Activated naive CD8-positive, alpha-beta T cell treated with anti-CD3 and anti-CD28 coated beads, Interleukin-2, amount 10 ng/mL, durations not matched to agents 7 days and 5 days (primary cell): ENCODE measurements around the gene ACAP2. TPM values are rescaled to one million over a fixed set of nuclear protein-coding genes. Genes with fewer than 3 reads are reported as not detected.

Experiments
- ATAC-seq: fragments of 150-1000 bp; cut with Tn5 transposase; one replicate; pipeline ENCODE4 v1.10.0; 2021; ENCODE audit warnings: low read depth, moderate library complexity
- POLR2A ChIA-PET: fragments of 350-600 bp; sonication (Branson Sonifier 250); formaldehyde crosslinking; loops from one replicate; lab custom pipeline; 2021; ENCODE audit warnings: antibody characterized with exemption; lab: Charles Lee
- DNase-seq: peaks from one replicate; pipeline ENCODE4 v3.0.0; 2021
- H3K27ac Mint-ChIP-seq: one replicate; pipeline ENCODE4 v1.8.0; 2022; ENCODE audit warnings: mild to moderate bottlenecking, mixed read lengths
- H3K27me3 Mint-ChIP-seq: one replicate; pipeline ENCODE4 v1.8.0; 2022; ENCODE audit warnings: mild to moderate bottlenecking, moderate library complexity, mixed read lengths
- H3K36me3 Mint-ChIP-seq: one replicate; pipeline ENCODE4 v1.8.0; 2021; ENCODE audit warnings: mild to moderate bottlenecking, mixed read lengths
- H3K4me1 Mint-ChIP-seq: one replicate; pipeline ENCODE4 v1.8.0; 2021; ENCODE audit warnings: mixed read lengths
- H3K4me3 Mint-ChIP-seq: one replicate; pipeline ENCODE4 v1.8.0; 2022; ENCODE audit warnings: mild to moderate bottlenecking, moderate library complexity, mixed read lengths
- H3K9me3 Mint-ChIP-seq: one replicate; pipeline ENCODE4 v1.8.0; 2021; ENCODE audit warnings: mixed read lengths
- total RNA-seq, 2 experiments: library from RNA; stranded (reverse); gene quantifications; one replicate each; pipeline ENCODE4 v1.2.3, GENCODE V29; 2021

ACAP2 gene
- total RNA-seq, 2 experiments from 2014 or later = 68.3 to 73.4 TPM

GRCh38 chr3:195255571-195256501 is 187.0 kb downstream of the ACAP2 start:
- Mint-ChIP-seq H3K9me3 (no peaks in the 10 kb centered on the region), H3K4me1 (peaks cover 18% of the 10 kb centered on the region), H3K4me3 (no peak overlapping the region), H3K36me3 (peaks cover 1% of the 10 kb centered on the region), H3K27me3 (no peaks in the 10 kb centered on the region), H3K27ac (no peak overlapping the region)
- no peak for ATAC-seq
- POLR2A ChIA-PET = no interaction called here
- no peak for DNase-seq

- Mint-ChIP-seq H3K27ac (no peak overlapping the region), H3K9me3 (no peaks in the 10 kb centered on the region), H3K4me3 (no peak overlapping the region), H3K27me3 (no peaks in the 10 kb centered on the region), H3K36me3 (peaks cover 1% of the 10 kb centered on the region), H3K4me1 (peaks cover 19% of the 10 kb centered on the region)
- POLR2A ChIA-PET = no interaction called here
- DNase-seq (no peak), ATAC-seq (no peak)
Observed at GRCh38 chr3:195255176-195255500, 187.7 kb downstream of the ACAP2 start.

- H3K4me3 Mint-ChIP-seq = no peak overlapping the region
- no peaks in the 10 kb centered on the region for H3K9me3 Mint-ChIP-seq
- DNase-seq (no peak), ATAC-seq (no peak)
- H3K27me3 Mint-ChIP-seq = no peaks in the 10 kb centered on the region
- POLR2A ChIA-PET = no interaction called here
- no peak overlapping the region for H3K27ac Mint-ChIP-seq
- H3K4me1 Mint-ChIP-seq = peaks cover 21% of the 10 kb centered on the region
- peaks cover 1% of the 10 kb centered on the region for H3K36me3 Mint-ChIP-seq
Observed at GRCh38 chr3:195254454-195255175, 188.2 kb downstream of the ACAP2 start.

GRCh38 chr3:195253923-195254432 is 188.8 kb downstream of the ACAP2 start:
- H3K9me3 Mint-ChIP-seq = no peaks in the 10 kb centered on the region
- no peaks in the 10 kb centered on the region for H3K27me3 Mint-ChIP-seq
- peaks cover 1% of the 10 kb centered on the region for H3K36me3 Mint-ChIP-seq
- DNase-seq = no peak
- peaks cover 20% of the 10 kb centered on the region for H3K4me1 Mint-ChIP-seq
- ATAC-seq = no peak
- no peak overlapping the region for H3K27ac Mint-ChIP-seq
- POLR2A ChIA-PET = no interaction called here
- no peak overlapping the region for H3K4me3 Mint-ChIP-seq

GRCh38 chr3:195251336-195252065 is 191.3 kb downstream of the ACAP2 start:
- H3K27ac Mint-ChIP-seq = no peak overlapping the region
- ATAC-seq (no peak), DNase-seq (no peak)
- no peak overlapping the region for H3K4me3 Mint-ChIP-seq
- peaks cover 17% of the 10 kb centered on the region for H3K4me1 Mint-ChIP-seq
- POLR2A ChIA-PET = no interaction called here
- no peaks in the 10 kb centered on the region for H3K9me3 Mint-ChIP-seq
- no peaks in the 10 kb centered on the region for H3K27me3 Mint-ChIP-seq
- peaks cover 3% of the 10 kb centered on the region for H3K36me3 Mint-ChIP-seq

GRCh38 chr3:195250473-195251251 is 192.2 kb downstream of the ACAP2 start:
- Mint-ChIP-seq H3K4me1 (peaks cover 18% of the 10 kb centered on the region), H3K27ac (no peak overlapping the region), H3K4me3 (no peak overlapping the region), H3K9me3 (no peaks in the 10 kb centered on the region), H3K36me3 (peaks cover 7% of the 10 kb centered on the region), H3K27me3 (no peaks in the 10 kb centered on the region)
- no peak for DNase-seq
- ATAC-seq = peak; percentile 41
- POLR2A ChIA-PET = interaction anchor here (0.7 kb wide), 1 partner anchor 1488 kb away, joined by 4 read pairs; no protein-coding TSS in a partner anchor

GRCh38 chr3:195249858-195250464 is 192.9 kb downstream of the ACAP2 start:
- no peak overlapping the region for H3K27ac Mint-ChIP-seq
- DNase-seq = no peak
- POLR2A ChIA-PET = no interaction called here

GRCh38 chr3:195249057-195249770 is 193.6 kb downstream of the ACAP2 start:
- ATAC-seq (no peak), DNase-seq (no peak)

More at GRCh38 chr3:195249858-195250464, 192.9 kb downstream of the ACAP2 start:
- H3K4me1 Mint-ChIP-seq = peaks cover 18% of the 10 kb centered on the region
- no peaks in the 10 kb centered on the region for H3K27me3 Mint-ChIP-seq
- no peaks in the 10 kb centered on the region for H3K9me3 Mint-ChIP-seq
- no peak overlapping the region for H3K4me3 Mint-ChIP-seq
- peaks cover 7% of the 10 kb centered on the region for H3K36me3 Mint-ChIP-seq
- no peak for ATAC-seq

GRCh38 chr3:195248281-195248680 is 194.5 kb downstream of the ACAP2 start:
- Mint-ChIP-seq H3K36me3 (peaks cover 5% of the 10 kb centered on the region), H3K9me3 (no peaks in the 10 kb centered on the region), H3K27ac (no peak overlapping the region), H3K4me3 (no peak overlapping the region), H3K27me3 (no peaks in the 10 kb centered on the region), H3K4me1 (peaks cover 18% of the 10 kb centered on the region)
- DNase-seq = no peak
- POLR2A ChIA-PET = no interaction called here
- no peak for ATAC-seq

More at GRCh38 chr3:195249057-195249770, 193.6 kb downstream of the ACAP2 start:
- POLR2A ChIA-PET = interaction anchor here (0.7 kb wide), 1 partner anchor 10 kb away, joined by 3 read pairs; no protein-coding TSS in a partner anchor
- no peaks in the 10 kb centered on the region for H3K27me3 Mint-ChIP-seq
- H3K9me3 Mint-ChIP-seq = no peaks in the 10 kb centered on the region
- no peak overlapping the region for H3K27ac Mint-ChIP-seq
- peaks cover 18% of the 10 kb centered on the region for H3K4me1 Mint-ChIP-seq
- no peak overlapping the region for H3K4me3 Mint-ChIP-seq
- H3K36me3 Mint-ChIP-seq = peaks cover 5% of the 10 kb centered on the region

- Mint-ChIP-seq H3K36me3 (peaks cover 5% of the 10 kb centered on the region), H3K27ac (no peak overlapping the region), H3K4me3 (no peak overlapping the region), H3K4me1 (peaks cover 17% of the 10 kb centered on the region), H3K27me3 (no peaks in the 10 kb centered on the region), H3K9me3 (no peaks in the 10 kb centered on the region)
- no peak for ATAC-seq
- POLR2A ChIA-PET = no interaction called here
- peak; percentile 4 for DNase-seq
Observed at GRCh38 chr3:195247863-195248189, 195.0 kb downstream of the ACAP2 start.

- ATAC-seq (no peak), DNase-seq (no peak)
- Mint-ChIP-seq H3K27ac (no peak overlapping the region), H3K9me3 (no peaks in the 10 kb centered on the region), H3K4me1 (peaks cover 17% of the 10 kb centered on the region), H3K27me3 (no peaks in the 10 kb centered on the region), H3K4me3 (no peak overlapping the region), H3K36me3 (peaks cover 5% of the 10 kb centered on the region)
- POLR2A ChIA-PET = no interaction called here
Observed at GRCh38 chr3:195247086-195247862, 195.5 kb downstream of the ACAP2 start.
